WTC11 (cell line): ENCODE measurements around the gene GALNT13.

ENCODE experiments used
- CTCF ChIP-seq: fragments of 200-600 bp; IDR thresholded peaks from 2 replicates; pipeline ENCODE4 v1.8.0; 2022; ENCODE audit warnings: antibody characterized with exemption
- E2F4 ChIP-seq: sonication (generic); formaldehyde crosslinking; IDR thresholded peaks from 2 replicates; pipeline ENCODE4 v1.8.1; 2022; ENCODE audit warnings: low read depth, mild to moderate bottlenecking, moderate library complexity, missing genetic modification reagents, borderline replicate concordance
- ELF4 ChIP-seq: sonication (generic); formaldehyde crosslinking; IDR thresholded peaks from 2 replicates; pipeline ENCODE4 v1.8.1; 2022; ENCODE audit warnings: low read depth, mild to moderate bottlenecking, moderate library complexity, missing genetic modification reagents
- FOXJ3 ChIP-seq: sonication (generic); formaldehyde crosslinking; IDR thresholded peaks from 2 replicates; pipeline ENCODE4 v1.9.0; 2021; ENCODE audit warnings: missing genetic modification reagents, mild to moderate bottlenecking, borderline replicate concordance
- KAT7 ChIP-seq: sonication (generic); formaldehyde crosslinking; IDR thresholded peaks from 2 replicates; pipeline ENCODE4 v1.8.1; 2023; ENCODE audit warnings: missing genetic modification reagents, mild to moderate bottlenecking, borderline replicate concordance
- NFYB ChIP-seq: sonication (generic); formaldehyde crosslinking; conservative IDR thresholded peaks from 2 replicates; pipeline ENCODE4 v1.8.0; 2022; ENCODE audit warnings: low read depth, missing genetic modification reagents
- NR2C2 ChIP-seq: sonication (generic); formaldehyde crosslinking; IDR thresholded peaks from 2 replicates; pipeline ENCODE4 v1.8.0; 2022; ENCODE audit warnings: mild to moderate bottlenecking, missing genetic modification reagents
- ZNF219 ChIP-seq: sonication (generic); formaldehyde crosslinking; IDR thresholded peaks from 2 replicates; pipeline ENCODE4 v1.8.0; 2023; ENCODE audit warnings: missing genetic modification reagents, mild to moderate bottlenecking, borderline replicate concordance
- ZNF512 ChIP-seq: sonication (generic); formaldehyde crosslinking; IDR thresholded peaks from 2 replicates; pipeline ENCODE4 v1.8.1; 2022; ENCODE audit warnings: missing genetic modification reagents, borderline replicate concordance

DNA sequence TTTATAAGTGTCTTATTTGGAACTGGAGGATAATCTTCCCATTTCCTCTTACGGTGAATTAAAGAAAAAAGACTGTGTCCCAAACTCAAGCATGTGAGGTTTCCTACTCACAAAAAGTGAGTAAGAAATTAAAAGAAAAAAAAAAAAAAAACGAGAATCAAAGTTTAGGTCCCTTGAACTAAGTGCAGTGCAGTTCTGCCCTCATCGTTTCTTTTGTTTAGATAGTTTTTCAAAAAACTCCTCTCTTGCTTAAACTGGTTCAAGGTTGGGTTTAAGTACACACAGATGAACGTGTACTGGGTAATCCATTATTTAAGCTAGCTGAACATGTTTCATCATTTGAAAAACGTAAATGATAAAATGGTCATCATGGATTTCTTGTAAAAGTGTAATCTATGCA is 590.9 kb downstream of the GALNT13 start:
- TF ChIP-seq ZNF512 (CRISPR knock-in tag) (no peak), KAT7 (CRISPR knock-in tag) (no peak), ZNF219 (CRISPR knock-in tag) (no peak), CTCF (no peak), NR2C2 (CRISPR knock-in tag) (no peak), FOXJ3 (CRISPR knock-in tag) (no peak), NFYB (CRISPR knock-in tag) (no peak), E2F4 (CRISPR knock-in tag) (no peak), ELF4 (CRISPR knock-in tag) (no peak)
